ENCODE data around the gene NUFIP2. TPM values are rescaled to one million over a fixed set of nuclear protein-coding genes. Genes with fewer than 3 reads are reported as not detected.
A peak's percentile ranks its signal among the peaks of the same experiment; 100 is the strongest.

The NUFIP2 gene
- total RNA-seq, 2 donors from 2014 or later, result 14.2 to 19.7 TPM

DNA sequence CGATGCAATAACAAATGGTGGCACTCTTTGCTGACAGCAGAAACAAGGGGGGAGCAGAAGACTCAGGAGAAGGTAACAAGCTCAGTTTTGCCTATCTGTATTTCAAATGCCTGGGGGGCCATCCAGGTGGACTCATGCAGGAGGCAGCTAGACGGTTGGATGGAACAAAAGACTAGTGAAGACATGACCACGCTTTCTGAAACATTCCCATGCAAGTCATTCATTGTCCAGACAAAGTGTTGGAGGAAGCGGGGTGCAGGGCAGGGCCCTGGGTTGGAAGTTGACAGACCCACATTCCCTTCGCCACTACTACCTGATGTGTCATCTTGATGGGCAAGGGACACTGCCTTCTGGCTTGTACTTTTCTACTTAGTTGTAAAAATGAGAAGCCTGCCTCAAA lies 77.1 kb downstream of the NUFIP2 start:
- H3K4me1 ChIP-seq, result peaks cover 8% of the 10 kb centered on the region
- no peak overlapping the region for H3K27ac ChIP-seq
- DNase-seq (no peak), ATAC-seq (no peak)
- intact Hi-C loops (cut with DNase I), result loop anchor here (5.0 kb wide), 1 partner anchor 65 kb away; no protein-coding TSS in a partner anchor
- 83 to 85% methylated on average over 5 of the region's 5 CpGs for WGBS, 2 donors
- H3K4me3 ChIP-seq, result no peak overlapping the region
- H3K36me3 ChIP-seq (replicated peaks in 1 of 2; ENCODE audit: insufficient read depth in 1 of 2, low read depth in 2 of 2), result no peaks in the 10 kb centered on the region
- H3K27me3 ChIP-seq, result no peaks in the 10 kb centered on the region
- no peaks in the 10 kb centered on the region for H3K9me3 ChIP-seq
- TF ChIP-seq, protein P1, sequence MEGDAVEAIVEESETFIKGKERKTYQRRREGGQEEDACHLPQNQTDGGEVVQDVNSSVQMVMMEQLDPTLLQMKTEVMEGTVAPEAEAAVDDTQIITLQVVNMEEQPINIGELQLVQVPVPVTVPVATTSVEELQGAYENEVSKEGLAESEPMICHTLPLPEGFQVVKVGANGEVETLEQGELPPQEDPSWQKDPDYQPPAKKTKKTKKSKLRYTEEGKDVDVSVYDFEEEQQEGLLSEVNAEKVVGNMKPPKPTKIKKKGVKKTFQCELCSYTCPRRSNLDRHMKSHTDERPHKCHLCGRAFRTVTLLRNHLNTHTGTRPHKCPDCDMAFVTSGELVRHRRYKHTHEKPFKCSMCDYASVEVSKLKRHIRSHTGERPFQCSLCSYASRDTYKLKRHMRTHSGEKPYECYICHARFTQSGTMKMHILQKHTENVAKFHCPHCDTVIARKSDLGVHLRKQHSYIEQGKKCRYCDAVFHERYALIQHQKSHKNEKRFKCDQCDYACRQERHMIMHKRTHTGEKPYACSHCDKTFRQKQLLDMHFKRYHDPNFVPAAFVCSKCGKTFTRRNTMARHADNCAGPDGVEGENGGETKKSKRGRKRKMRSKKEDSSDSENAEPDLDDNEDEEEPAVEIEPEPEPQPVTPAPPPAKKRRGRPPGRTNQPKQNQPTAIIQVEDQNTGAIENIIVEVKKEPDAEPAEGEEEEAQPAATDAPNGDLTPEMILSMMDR (IDR thresholded peaks at IDR 0.05), result no peak
- TF ChIP-seq POLR2A (IDR thresholded peaks at IDR 0.05), result no peak

DNA sequence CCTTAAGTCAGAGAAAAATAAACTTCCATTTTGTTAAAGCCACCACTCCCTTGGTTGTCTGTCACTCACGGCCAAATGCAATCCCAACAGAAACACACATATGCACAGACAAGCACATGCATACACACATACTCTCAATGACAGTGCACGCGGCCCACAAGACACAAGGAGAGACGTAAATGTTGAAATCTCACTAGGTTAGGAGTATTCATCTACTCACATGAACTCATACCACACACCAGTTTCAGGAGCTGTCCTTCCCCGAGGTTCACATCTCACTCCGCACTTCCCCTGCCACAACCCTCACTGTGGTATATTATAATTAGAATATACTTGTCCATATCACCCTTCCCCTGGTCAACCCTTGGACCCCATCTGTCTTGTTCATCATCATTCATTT lies 77.8 kb downstream of the NUFIP2 start:
- peaks cover 8% of the 10 kb centered on the region for H3K4me1 ChIP-seq
- TF ChIP-seq, protein P1 (IDR thresholded peaks at IDR 0.05), result no peak
- TF ChIP-seq POLR2A (IDR thresholded peaks at IDR 0.05), result no peak
- H3K4me3 ChIP-seq, result no peak overlapping the region
- no peak overlapping the region for H3K27ac ChIP-seq
- DNase-seq (no peak), ATAC-seq (no peak)
- intact Hi-C loops (cut with DNase I), result loop anchor here (5.0 kb wide), 1 partner anchor 64 kb away; no protein-coding TSS in a partner anchor
- no peaks in the 10 kb centered on the region for H3K9me3 ChIP-seq
- H3K36me3 ChIP-seq (replicated peaks in 1 of 2; ENCODE audit: insufficient read depth in 1 of 2, low read depth in 2 of 2), result no peaks in the 10 kb centered on the region
- 63 to 64% methylated on average over 6 of the region's 6 CpGs for WGBS, 2 donors
- no peaks in the 10 kb centered on the region for H3K27me3 ChIP-seq

DNA sequence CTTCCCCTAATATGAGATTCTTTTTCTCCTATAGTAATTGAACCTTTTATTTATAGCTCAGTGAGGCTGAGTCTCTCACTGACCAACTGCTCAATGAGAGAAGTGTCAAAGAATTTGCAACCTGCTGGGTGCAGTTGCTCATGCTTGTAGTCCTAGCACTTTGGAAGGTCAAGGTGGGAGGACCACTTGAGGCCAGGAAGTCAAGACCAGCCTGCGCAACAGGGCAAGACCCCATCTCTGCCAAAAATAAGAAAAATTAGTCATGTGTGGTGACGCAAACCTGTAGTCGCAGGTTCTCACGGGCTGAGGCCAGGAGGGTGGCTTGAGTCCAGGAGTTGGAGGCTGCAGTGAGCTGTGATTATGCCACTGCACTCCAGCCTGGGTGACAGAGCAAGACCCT lies 78.2 kb downstream of the NUFIP2 start:
- peak in 1 of 4 donors; percentile 27 for DNase-seq
- intact Hi-C loops (cut with DNase I), result loop anchor here (5.0 kb wide), 1 partner anchor 63 kb away; no protein-coding TSS in a partner anchor
- Histone ChIP-seq H3K27me3 (no peaks in the 10 kb centered on the region), H3K36me3 (replicated peaks in 1 of 2; ENCODE audit: insufficient read depth in 1 of 2, low read depth in 2 of 2) (no peaks in the 10 kb centered on the region), H3K4me3 (no peak overlapping the region), H3K27ac (no peak overlapping the region), H3K4me1 (peaks cover 8% of the 10 kb centered on the region), H3K9me3 (no peaks in the 10 kb centered on the region)
- no peak for ATAC-seq
- WGBS, 2 donors, result 39 to 55% methylated on average over 4 of the region's 4 CpGs
- TF ChIP-seq, protein P1 (IDR thresholded peaks at IDR 0.05), result no peak
- TF ChIP-seq POLR2A (IDR thresholded peaks at IDR 0.05), result no peak

DNA sequence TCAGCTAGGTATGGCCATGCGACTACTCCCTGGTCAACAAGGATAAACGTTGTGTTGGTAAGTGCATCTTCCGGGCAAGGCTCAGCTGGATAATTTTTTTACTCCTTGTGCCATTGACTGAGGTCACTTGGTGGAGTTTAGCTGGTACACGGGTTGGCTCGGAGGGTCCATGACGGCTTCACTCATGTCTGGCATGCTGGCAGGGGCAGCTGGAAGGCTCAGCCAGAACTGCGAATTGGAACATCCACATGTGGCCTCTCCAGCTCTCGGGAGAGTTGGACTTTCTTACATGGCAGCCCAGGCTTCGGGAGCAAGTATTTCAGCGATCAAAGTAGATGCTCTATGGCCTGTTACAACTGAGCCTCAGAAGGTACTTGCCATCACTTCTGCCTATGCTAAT lies 78.8 kb downstream of the NUFIP2 start:
- ATAC-seq, result no peak
- no peaks in the 10 kb centered on the region for H3K27me3 ChIP-seq
- intact Hi-C loops (cut with DNase I), result loop anchor here (5.0 kb wide), 1 partner anchor 63 kb away; no protein-coding TSS in a partner anchor
- peaks cover 8% of the 10 kb centered on the region for H3K4me1 ChIP-seq
- DNase-seq, result no peak
- TF ChIP-seq, protein P1 (IDR thresholded peaks at IDR 0.05), result no peak
- no peak for TF ChIP-seq POLR2A (IDR thresholded peaks at IDR 0.05)
- H3K36me3 ChIP-seq (replicated peaks in 1 of 2; ENCODE audit: insufficient read depth in 1 of 2, low read depth in 2 of 2), result no peaks in the 10 kb centered on the region
- WGBS, 2 donors, result 79 to 84% methylated on average over 3 to 10 of the region's 10 CpGs
- H3K27ac ChIP-seq, result no peak overlapping the region
- H3K4me3 ChIP-seq, result no peak overlapping the region
- H3K9me3 ChIP-seq, result no peaks in the 10 kb centered on the region
